ENCODE measurements around the gene GFER.

Gene GFER

GRCh38 chr16:2024032-2024420, 40.0 kb downstream of the GFER start:
- ATAC-seq (ENCODE audit: insufficient read depth, low read depth) = no peak
- Histone ChIP-seq H3K27ac (ENCODE audit: low read length) (no peak overlapping the region), H3K9me3 (ENCODE audit: insufficient read depth, low read length, severe bottlenecking) (no peaks in the 10 kb centered on the region), H3K27me3 (ENCODE audit: insufficient read depth, low read length, poor library complexity) (peaks cover 32% of the 10 kb centered on the region), H3K4me2 (ENCODE audit: insufficient read depth, low read length) (no peak overlapping the region), H3K4me3 (ENCODE audit: low read depth in 1 of 2, low read length in 2 of 2) (no peak overlapping the region), H3K36me3 (ENCODE audit: insufficient read depth, low read length) (no peaks in the 10 kb centered on the region), H3K79me2 (ENCODE audit: insufficient read depth, low read length) (no peaks in the 10 kb centered on the region), H2AFZ (ENCODE audit: low read depth, low read length) (no peak overlapping the region), H3K4me1 (ENCODE audit: insufficient read depth, low read length) (peaks cover 20% of the 10 kb centered on the region), H3K9ac (ENCODE audit: low read depth, low read length) (no peak overlapping the region; the same call in 1 of the 2 replicates), H4K20me1 (ENCODE audit: insufficient read depth, low read length) (peaks cover 7% of the 10 kb centered on the region)
- DNase-seq = no peak
- no peak for TF ChIP-seq EZH2 (IDR thresholded peaks at IDR 0.05; ENCODE audit: borderline replicate concordance, low read depth, low read length, severe bottlenecking)
- no peak for TF ChIP-seq CTCF (IDR thresholded peaks at IDR 0.05; ENCODE audit: borderline replicate concordance, extremely low read depth, low read length, poor library complexity, severe bottlenecking)

GRCh38 chr16:2025251-2025650, 41.3 kb downstream of the GFER start:
- no peak overlapping the region for H2AFZ ChIP-seq (ENCODE audit: low read depth, low read length)
- H3K4me1 ChIP-seq (ENCODE audit: insufficient read depth, low read length) = peaks cover 20% of the 10 kb centered on the region
- no peak for DNase-seq
- no peaks in the 10 kb centered on the region for H3K9me3 ChIP-seq (ENCODE audit: insufficient read depth, low read length, severe bottlenecking)
- peaks cover 7% of the 10 kb centered on the region for H4K20me1 ChIP-seq (ENCODE audit: insufficient read depth, low read length)
- no peaks in the 10 kb centered on the region for H3K36me3 ChIP-seq (ENCODE audit: insufficient read depth, low read length)
- H3K4me2 ChIP-seq (ENCODE audit: insufficient read depth, low read length) = no peak overlapping the region
- H3K27me3 ChIP-seq (ENCODE audit: insufficient read depth, low read length, poor library complexity) = peaks cover 33% of the 10 kb centered on the region
- H3K9ac ChIP-seq (ENCODE audit: low read depth, low read length) = no peak overlapping the region
- H3K27ac ChIP-seq (ENCODE audit: low read length) = no peak overlapping the region
- ATAC-seq (ENCODE audit: insufficient read depth, low read depth) = no peak
- H3K79me2 ChIP-seq (ENCODE audit: insufficient read depth, low read length) = no peaks in the 10 kb centered on the region
- no peak overlapping the region for H3K4me3 ChIP-seq (ENCODE audit: low read depth in 1 of 2, low read length in 2 of 2)
- TF ChIP-seq CTCF (IDR thresholded peaks at IDR 0.05; ENCODE audit: borderline replicate concordance, extremely low read depth, low read length, poor library complexity, severe bottlenecking) (no peak), EZH2 (IDR thresholded peaks at IDR 0.05; ENCODE audit: borderline replicate concordance, low read depth, low read length, severe bottlenecking) (no peak)

- H3K79me2 ChIP-seq (ENCODE audit: insufficient read depth, low read length) = no peaks in the 10 kb centered on the region
- no peaks in the 10 kb centered on the region for H3K36me3 ChIP-seq (ENCODE audit: insufficient read depth, low read length)
- no peak overlapping the region for H3K4me3 ChIP-seq (ENCODE audit: low read depth in 1 of 2, low read length in 2 of 2)
- no peaks in the 10 kb centered on the region for H3K9me3 ChIP-seq (ENCODE audit: insufficient read depth, low read length, severe bottlenecking)
- H3K4me2 ChIP-seq (ENCODE audit: insufficient read depth, low read length) = no peak overlapping the region
- H3K4me1 ChIP-seq (ENCODE audit: insufficient read depth, low read length) = peaks cover 20% of the 10 kb centered on the region
- peaks cover 33% of the 10 kb centered on the region for H3K27me3 ChIP-seq (ENCODE audit: insufficient read depth, low read length, poor library complexity)
- no peak overlapping the region for H3K9ac ChIP-seq (ENCODE audit: low read depth, low read length)
- ATAC-seq (ENCODE audit: insufficient read depth, low read depth) (no peak), DNase-seq (no peak)
- TF ChIP-seq CTCF (IDR thresholded peaks at IDR 0.05; ENCODE audit: borderline replicate concordance, extremely low read depth, low read length, poor library complexity, severe bottlenecking) = no peak
- peak; percentile 65 for TF ChIP-seq EZH2 (IDR thresholded peaks at IDR 0.05; ENCODE audit: borderline replicate concordance, low read depth, low read length, severe bottlenecking)
- H2AFZ ChIP-seq (ENCODE audit: low read depth, low read length) = no peak overlapping the region
- no peak overlapping the region for H3K27ac ChIP-seq (ENCODE audit: low read length)
- peaks cover 7% of the 10 kb centered on the region for H4K20me1 ChIP-seq (ENCODE audit: insufficient read depth, low read length)
Measured at GRCh38 chr16:2025878-2026460, 42.0 kb downstream of the GFER start.

Measured in DND-41 (cell line).